GM19463 (cell line): ENCODE measurements around the gene RAD23A.
"Not testable (repeated sequence)": the region's sequence is repeated elsewhere in the genome, so short reads cannot be mapped to it uniquely, and the experiment has no call there.

Source experiments
- ATAC-seq: cut with Tn5 transposase; IDR thresholded peaks from one replicate; pipeline ENCODE4 v1.9.1; 2021; ENCODE audit warnings: mild to moderate bottlenecking, moderate library complexity; ENCODE audit not compliant: unreplicated experiment

The RAD23A gene

DNA sequence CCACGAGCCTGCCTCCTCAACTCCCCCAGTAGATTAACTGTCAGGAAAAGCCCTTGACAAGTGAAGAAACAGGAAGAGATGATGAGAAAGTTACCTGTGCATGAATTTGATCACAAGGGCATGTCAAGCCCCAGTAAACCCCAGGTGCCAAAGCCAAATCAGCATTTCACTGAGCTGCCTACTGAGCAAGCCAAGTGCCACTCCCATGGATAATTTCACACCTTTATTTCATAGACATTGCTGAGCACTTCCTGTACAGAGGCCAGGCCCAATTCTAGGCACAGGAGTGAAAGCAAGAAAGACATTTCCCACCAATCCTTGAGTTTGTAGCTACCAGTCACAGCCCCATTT is 8.9 kb downstream of the RAD23A start:
- ATAC-seq, result no peak

DNA sequence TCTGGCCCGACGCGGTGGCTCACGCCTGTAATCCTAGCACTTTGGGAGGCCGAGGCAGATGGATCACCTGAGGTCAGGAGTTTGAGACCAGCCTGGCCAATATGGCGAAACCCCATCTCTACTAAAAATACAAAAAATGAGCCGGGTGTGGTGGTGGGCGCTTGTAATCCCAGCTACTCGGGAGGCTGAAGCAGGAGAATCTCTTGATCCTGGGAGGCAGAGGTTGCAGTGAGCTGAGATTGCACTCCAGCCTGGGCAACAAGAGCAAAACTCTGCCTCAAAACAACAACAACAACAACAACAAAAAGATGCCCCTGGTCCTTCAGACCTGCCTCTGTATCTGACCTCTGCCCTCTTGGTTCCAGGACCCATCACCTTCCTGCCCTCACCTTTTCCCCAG is 9.9 kb downstream of the RAD23A start:
- not testable (repeated sequence) for ATAC-seq

DNA sequence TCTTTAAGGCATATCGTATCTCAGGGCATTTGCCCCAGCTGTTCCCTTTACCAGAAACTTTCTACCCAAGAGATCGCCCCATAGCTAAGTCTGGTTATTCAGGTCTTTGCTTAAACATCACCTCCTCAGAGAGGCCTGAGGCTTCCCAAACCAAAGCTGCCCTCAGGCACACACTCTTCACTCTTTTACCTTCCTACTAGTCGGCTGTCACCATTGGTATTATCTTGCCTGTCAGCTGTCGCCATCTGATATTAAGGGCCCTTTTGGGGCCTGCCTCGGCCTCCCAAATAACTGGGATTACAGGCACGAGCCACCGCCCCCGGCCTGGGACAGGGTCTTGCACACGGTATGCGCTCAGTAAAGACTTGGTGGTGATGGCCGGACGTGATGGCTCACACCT is 10.3 kb downstream of the RAD23A start:
- no peak for ATAC-seq

DNA sequence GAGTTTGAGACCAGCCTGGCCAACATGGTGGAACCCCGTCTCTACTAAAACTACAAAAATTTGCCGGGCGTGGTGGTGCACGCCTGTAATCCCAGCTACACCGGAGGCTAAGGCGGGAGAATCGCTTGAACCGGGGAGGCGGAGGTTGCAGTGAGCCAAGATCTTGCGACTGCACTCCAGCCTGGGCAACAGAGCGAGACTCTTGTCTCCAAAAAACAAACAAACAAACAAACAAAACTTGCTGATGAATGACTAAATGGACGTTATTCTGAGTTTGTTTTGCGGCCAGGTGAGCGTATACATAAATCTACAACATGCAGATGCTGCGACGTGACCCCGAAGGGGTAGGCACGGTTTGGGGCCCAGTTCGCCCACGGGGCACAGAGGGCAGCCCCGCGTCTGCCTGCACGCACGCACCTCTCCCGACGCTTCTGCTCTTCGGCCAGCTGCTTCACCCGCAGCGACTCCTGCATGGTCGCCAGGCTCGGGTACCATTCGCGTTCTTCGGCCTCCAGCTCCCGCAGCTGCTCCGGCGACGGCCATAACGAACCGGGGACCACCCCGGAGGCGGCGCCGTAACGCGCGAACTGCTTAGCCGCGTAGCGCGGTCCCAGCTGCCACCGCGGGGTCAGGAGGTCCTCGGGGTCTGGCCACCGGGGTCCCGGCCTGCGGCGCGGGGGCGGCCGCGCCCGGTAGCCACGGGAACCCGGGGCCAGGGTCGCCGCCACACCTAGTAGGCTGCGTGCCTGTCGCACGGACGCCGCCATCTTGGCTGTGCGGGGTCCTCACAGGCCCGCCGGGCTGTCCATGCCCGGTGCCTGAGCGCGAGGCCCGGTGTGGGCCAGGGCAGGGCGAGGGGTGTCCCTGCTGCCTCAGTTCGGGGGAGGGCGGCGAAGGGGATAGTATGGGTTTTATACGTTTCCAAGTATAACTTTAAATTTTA is 11.1 kb downstream of the RAD23A start, which contains the start of gene GADD45GIP1:
Gene GADD45GIP1, minus strand, starts transcription at position 778 of the 943 bp plus-strand sequence. Its CDS starts 11 bp downstream, at position 767.
- ATAC-seq, result no peak

DNA sequence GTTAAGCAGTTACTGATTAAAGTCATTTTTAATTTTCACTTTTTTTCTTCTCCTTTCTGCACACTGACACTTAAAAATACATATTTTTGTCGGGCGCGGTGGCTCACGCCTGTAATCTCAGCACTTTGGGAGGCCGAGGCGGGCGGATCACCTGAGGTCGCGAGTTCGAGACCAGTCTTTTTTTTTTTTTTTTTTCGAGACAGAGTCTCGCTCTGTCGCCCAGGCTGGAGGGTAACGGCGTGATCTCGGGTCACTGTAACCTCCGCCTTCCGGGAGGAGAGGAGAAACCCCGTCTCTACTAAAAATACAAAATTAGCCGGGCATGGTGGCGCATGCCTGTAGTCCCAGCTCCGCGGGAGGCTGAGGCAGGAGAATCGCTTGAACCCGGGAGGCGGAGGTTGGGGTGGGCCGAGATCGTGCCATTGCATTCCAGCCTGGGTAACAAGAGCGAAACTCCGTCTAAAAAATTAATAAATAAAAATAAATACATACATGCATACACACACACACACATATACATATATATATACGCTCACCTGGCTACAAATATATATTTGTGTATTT is 11.8 kb downstream of the RAD23A start:
- not testable (repeated sequence) for ATAC-seq

DNA sequence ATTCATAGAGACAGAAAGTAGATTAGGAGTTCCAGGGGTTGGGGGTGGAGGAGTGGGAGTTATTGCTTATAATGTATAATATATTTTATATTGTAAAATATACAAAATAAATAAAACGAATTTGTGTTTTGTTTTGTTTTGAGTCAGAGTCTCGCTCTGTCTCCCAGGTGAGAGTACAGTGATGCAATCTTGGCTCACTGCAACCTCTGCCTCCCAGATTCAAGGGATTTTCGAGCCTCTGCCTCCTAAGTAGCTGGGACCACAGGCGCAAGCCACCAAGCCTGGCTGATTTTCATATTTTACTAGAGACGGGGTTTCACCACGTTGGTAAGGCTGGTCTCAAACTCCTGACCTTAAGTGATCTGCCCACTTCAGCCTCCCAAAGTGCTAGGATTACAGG is 13.8 kb downstream of the RAD23A start:
- no peak for ATAC-seq

DNA sequence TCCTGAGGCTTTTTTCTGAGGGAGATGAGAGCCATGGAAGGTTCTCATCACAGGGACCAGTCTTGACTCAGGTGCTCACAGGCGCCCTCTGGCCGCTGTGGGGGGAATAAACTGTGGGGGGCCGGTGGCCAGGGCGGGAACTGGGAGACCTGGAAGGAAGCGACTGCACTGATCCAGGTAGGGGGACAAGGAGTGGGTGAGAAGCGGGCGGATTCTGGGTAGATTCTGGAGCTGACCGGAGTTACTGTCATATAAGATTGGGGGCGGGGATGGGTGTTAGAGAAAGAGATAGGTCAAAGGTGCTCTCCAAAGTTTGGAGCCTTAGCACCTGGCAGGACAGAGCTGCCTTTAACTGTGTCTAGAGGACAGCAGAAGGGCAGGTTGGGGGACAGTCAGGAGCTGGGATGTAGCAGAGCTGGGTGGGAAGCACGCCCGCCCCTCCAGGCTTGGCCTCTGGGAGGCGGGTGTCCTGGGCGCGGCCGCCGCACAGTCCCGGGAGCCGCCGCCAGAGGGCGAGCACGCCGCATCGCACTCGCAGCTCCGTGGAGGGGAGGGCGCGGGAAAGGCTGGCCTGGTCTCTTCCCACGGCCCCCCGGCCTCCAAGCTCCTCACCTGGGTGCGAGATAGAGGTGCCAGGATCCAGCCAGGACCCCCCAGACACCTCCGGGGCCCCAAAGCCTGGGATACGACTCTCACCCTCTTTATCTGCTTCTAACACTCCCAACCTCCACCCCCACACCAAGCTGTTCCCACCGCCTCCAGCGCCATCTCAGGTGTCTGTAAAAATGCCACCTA is 19.6 kb downstream of the RAD23A start:
- no peak for ATAC-seq

DNA sequence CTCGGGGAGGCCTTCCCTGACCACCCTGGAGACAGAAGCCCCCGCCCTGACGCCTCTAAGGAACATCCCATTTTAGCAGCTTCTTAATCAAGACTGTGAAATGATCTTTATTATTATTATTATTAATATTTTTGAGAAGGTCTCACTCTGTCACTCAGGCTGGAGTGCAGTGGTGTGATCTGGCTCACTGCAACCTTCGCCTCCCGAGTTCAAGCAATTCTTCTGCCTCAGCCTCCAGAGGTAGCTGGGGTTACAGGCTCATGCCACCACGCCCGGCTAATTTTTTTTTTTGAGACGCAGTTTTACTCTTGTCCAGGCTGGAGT is 20.1 kb downstream of the RAD23A start:
- ATAC-seq, result no peak

DNA sequence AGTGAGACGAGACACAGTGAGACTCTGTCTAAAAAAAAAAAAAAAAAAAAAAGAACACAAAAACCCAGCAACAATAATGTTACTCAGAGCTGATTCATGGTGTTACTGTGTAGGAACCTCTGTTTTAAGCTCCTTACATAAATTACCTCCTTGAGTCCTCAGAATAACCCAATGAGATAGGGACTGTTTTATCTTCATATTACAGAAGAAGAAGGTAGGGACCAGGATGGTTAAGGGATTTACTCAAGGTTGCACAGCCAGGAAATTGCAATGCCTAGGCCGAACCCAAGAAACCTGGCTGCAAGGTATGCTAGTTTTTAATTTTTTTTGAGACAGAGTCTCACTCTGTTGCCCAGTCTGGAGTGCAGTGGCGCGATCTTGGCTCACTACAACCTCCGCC is 22.2 kb downstream of the RAD23A start:
- ATAC-seq, result no peak

DNA sequence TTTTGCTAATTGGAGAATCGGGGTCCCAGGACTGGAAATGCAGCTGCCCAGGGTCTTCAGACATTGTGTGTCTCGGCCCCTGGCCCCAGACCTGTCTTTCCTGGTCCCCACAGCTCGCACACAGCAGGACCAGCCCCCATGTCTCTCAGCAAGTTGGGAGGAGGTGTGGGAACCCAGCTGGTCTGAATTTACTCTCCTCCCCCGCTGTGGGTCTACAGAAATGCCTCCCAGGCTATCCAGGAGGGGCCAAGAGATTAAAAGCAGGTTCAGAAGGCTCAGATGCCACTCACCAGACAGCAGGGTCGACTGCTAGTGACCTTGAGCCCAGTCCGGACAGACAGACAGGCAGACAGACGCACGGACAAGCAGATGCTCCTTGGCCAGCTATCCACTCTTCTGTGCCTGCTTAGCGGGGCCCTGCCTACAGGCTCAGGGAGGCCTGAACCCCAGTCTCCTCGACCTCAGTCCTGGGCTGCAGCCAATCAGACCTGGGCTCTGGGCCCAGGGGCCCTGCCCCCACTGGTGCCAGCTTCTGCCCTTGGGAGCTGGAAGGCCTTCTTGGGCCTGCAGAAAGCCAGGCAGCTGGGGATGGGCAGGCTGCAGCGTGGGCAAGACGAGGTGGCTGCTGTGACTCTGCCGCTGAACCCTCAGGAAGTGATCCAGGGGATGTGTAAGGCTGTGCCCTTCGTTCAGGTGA is 23.8 kb downstream of the RAD23A start, which contains the start of gene DAND5:
Gene DAND5, plus strand, starts transcription at position 285 of the 697 bp plus-strand sequence. Its CDS starts 85 bp downstream, at position 370.
- no peak for ATAC-seq

DNA sequence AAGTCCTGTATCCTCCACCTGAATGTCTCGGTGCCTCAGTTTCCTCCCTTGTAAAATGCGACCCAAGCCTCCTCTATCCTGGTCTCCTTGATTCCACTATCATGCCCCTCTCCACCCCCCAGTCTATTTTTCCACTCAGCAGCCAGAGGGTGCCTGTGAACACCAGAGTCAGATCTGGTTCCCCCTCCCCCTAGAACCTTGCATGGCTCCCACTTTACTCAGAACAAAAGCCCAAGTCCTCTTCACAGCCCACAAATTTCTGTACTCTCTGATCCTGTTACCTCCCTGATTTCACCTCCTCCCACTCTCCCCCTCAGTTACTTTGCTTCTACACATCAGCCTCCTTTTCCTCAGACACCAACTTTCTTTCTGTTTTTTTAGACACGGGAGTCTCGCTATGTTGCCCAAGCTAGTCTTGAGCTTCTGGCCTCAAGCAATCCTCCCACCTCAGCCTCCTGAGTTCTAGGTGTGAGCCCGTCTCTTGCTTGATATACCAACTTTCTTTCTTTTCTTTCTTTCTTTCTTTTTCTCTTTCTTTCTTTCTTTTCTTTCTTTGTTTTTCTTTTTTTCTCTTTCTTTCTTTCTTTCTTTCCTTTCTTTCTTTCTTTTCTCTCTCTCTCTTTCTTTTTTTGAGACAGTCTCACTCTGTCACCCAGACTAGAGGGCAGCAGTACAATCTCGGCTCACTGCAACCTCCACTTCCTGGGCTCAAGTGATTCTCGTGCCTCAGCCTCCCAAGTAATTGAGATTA is 24.6 kb downstream of the RAD23A start:
- no peak for ATAC-seq

DNA sequence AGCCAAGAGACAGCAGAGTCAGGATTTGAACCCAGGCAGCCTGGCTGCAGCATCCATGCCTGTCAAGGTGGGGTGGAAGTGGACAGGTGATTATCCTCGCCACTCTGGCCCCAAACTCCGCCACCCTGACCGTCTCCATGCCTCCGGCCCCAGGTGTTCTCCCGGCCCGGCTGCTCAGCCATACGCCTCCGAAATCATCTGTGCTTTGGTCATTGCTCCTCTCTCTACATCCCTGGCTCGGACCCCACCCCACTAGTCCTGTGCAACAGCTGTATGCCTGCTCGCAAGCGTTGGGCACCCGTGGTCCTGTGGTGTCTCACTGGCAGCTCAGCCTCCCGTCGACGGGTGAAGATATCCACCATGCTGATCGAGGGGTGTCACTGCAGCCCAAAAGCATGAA is 27.6 kb downstream of the RAD23A start:
- no peak for ATAC-seq

DNA sequence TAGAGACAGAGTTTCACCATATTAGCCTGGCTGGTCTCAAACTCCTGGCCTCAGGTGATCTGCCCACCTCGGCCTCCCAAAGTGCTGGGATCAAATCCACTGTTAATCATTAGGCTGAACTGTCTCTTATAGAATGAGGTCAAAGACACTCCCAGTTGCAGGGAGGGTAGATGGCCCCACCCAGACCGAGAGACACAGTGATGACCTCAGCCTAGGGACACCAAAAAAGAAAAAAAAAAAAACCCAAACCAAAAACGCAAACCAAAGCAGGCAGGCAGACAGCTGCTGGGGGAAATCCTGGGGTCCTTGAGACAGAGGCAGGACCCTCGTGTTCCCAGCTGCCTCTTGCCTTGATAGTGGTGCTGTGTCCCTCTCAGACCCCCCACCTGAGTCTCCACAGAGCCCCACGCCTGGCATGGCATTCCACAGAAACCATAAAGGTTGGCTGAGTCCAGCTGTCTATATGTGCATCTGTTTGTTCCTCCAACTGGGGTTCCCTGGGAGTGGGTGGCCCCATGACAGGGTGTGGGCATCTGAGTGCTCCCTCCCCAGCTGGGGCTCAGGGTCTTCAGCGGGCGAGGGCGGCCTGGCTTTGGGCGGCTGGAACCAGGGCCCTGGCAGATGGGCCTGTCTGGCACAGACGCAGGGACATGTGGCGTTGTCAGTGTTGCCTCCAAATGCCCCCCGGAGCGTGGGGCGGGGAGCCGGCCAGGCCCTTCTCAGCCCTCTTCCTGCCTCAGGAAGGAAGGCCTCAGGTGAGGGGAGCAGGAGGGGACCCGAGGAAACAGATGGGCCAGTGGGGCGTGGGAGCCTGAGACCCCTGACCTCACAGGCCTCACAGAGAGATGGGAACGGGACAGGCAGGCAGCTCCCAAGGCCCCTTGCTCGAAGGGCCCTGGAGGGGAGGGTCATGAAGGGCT is 28.9 kb downstream of the RAD23A start:
- no peak for ATAC-seq

DNA sequence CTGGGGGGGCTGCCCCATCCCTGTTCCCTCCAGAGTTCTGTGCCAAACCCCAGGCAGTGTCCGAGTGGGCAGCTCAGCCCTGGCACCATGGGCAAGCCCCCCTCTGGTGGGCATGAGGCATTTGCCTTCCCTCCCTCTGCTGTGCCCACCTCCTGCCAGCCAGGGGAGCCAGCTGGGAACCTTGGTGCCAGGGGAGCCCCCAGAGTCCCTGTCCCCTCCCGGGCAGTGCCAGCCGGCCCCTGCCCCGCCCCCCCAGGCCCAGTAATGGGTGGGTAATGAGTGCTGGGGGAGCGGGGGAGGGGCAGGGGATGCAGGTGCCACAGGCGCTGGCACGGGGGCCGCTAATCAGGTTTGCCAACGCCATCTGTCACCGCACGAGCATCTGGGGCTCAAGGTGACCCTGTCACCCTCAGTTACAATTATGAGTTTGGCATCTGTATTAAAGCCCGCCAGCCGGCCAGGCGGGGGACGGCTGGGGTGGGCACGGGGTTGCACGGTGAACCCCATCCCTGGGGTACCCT is 29.6 kb downstream of the RAD23A start:
- no peak for ATAC-seq

DNA sequence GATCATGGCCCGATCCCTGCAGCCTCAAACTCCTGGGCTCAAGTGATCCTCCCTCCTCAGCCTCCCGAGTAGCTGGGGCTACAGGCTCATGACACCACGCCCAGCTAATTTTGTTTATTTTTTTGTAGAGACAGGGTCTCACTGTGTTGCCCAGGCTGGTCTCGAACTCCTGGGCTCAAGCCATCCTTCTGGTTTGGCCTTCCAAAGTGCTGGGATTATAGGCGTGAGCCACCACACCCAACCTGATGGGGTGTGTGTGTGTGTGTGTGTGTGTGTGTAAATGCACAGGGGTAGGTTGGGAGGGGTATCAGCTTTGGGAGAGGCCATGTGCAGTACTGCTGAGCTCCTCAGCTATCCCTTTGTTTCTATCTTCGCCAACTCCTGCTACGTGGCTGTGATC is 30.4 kb downstream of the RAD23A start:
- not testable (repeated sequence) for ATAC-seq

DNA sequence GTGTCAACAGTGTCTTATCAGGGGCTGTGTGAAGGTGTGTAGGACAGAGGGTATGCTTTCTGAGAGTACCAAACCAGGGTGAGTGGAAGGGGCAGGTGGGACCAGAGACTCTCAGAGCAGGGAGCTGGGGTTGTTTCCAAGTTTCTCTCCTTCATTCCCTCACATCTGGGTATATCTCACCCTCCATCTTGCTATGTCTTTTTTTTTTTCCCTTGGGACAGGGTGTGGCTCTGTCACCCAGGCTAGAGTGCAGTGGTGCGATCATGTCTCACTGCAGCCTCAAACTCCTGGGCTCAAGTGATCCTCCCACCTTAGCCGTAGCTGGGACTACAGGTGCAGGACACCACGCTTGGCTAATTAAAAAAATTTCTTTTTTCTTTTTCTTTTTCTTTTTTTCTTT is 34.3 kb downstream of the RAD23A start:
- ATAC-seq, result no peak

DNA sequence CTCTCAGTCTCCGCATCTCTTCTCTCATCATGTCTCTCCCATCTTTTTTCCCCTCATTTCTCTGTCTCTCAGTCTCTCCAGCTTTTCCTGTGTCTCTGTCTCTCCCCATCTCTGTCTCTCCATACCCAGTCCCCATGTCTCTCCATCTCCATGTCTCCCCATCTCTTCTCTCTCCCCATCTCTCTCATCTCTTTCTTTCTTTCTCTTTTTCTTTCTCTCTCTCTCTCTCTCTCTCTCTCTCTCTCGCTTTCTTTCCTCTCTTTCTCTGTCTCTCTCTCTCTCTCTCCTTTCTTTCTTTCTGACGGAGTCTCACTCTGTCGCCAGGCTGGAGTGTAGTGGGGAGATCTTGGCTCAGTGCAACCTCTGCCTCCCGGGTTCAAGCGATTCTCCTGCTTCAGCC is 37.0 kb downstream of the RAD23A start:
- no peak for ATAC-seq

DNA sequence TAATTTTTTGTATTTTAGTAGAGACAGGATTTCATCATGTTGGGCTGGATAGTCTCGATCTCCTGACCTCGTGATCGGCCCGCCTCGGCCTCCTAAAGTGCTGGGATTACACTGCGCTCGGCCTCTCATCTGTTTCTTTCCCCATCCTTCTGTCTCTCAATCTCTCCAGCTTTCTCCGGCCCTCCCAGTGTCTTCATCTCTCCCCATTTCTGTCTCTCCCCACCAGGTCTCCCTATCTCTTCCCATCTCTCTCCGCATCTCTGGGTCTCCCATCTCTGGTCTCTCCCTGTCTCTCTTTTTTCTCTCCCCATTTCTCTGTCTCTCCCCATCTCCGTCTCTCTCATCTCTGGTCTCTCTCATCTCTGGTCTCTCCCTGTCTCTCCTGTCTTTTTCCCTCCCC is 37.4 kb downstream of the RAD23A start:
- no peak for ATAC-seq

DNA sequence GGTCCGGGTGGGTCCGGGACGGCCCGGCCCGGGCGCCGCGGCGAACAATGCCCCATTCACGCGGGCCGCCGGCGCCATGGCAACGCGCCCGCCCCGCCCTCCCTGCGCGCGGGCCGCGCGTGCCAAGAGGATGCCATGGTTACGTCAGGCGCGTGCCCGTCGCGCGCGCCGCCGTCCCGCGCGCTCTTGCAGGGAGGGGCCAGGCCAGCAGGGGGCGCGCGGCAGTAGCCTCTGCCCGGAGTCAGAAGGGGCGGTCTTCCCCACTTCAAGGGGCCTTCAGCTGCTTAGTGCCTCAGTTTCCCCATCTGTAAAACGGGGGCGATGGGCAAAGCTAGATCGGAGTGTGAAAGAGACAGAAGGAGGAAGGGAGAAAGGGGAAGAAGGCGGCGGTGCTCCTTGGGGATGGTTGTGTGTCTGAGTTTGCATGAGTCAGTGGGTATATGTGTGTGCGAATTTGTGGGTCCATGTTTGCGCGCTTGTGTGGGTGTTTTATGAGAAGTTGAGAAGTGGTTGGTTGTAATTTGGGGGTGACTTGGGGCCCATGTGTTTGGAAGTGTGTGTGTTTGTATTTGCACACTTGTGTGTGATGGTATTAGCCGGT is 38.0 kb downstream of the RAD23A start:
- no peak for ATAC-seq
